Erythroblast (primary cell): Measurements from ENCODE around the gene DDB1.
A peak's percentile ranks its signal among the peaks of the same experiment; 100 is the strongest.

ENCODE experiments used
- DNase-seq, 2 experiments: peaks; one replicate each; lab custom pipeline; 2025; lab: John Stamatoyannopoulos, UW
- GATA1 ChIP-seq: IDR thresholded peaks from 2 replicates; pipeline ENCODE4 v1.6.1; 2011; ENCODE audit warnings: low read depth, mild to moderate bottlenecking, control low read depth, low read length, moderate library complexity
- POLR2A ChIP-seq: IDR thresholded peaks from 2 replicates; pipeline ENCODE4 v1.6.1; 2011; ENCODE audit warnings: mild to moderate bottlenecking, low read length

The DDB1 gene

DNA sequence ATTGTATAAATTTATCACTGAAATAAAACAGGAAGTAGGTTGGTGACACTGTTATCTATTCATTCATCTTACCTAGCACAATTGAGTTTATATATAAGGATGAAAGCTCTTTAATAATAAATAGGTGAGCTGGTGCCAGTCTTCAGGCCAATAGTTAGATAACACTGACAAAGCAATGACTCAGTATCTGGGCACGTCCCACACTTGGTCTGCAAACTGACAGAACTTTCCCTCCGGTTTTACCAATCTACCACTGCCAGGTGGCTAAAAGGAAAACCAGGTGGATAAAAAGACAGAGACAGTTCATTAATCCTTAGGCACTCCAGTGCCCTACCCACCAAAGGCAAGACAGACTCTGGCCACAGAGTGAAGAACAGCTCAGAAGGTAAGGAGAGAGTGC, 17.6 kb downstream of the DDB1 start:
- no peak for DNase-seq
- TF ChIP-seq POLR2A (no peak), GATA1 (no peak)

DNA sequence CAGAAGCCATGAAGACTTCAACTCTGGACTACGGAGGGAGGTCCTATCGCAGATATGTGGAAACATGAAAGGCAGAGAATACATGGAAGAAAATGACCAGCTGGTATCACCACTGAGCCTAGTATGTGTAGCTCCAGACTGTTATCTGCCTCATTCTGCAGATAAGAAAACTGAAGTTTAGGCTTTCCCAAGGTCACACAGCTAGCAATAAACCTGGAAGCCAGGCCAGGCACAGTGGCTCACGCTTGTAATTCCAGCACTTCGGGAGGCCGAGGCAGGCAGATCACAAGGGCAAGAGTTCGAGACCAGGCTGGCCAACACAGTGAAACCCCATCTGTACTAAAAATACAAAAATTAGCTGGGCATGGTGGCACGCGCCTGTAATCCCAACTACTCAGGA, 22.2 kb downstream of the DDB1 start:
- DNase-seq = peak in 1 of 2 experiments; percentile 49
- no peak for TF ChIP-seq GATA1
- no peak for TF ChIP-seq POLR2A

DNA sequence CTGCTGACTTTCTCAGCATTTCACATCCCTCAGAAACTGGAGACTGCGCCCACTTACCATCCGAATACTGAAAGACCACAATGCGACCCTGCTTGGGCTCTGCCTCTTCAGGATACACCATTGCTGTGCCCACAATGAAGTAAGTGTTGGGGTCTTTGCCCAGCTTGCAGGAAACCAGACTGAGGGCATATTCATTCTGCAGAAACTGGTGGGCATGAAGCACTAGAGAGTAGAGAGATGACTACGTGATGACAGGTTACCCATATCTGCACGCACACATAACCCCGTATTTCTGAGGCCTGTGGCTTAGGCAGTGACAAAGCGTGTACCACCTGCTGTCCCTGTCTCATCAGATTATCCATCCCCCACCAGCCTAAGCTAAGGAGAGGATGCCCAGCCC, 23.2 kb downstream of the DDB1 start:
- no peak for DNase-seq
- no peak for TF ChIP-seq POLR2A
- no peak for TF ChIP-seq GATA1

DNA sequence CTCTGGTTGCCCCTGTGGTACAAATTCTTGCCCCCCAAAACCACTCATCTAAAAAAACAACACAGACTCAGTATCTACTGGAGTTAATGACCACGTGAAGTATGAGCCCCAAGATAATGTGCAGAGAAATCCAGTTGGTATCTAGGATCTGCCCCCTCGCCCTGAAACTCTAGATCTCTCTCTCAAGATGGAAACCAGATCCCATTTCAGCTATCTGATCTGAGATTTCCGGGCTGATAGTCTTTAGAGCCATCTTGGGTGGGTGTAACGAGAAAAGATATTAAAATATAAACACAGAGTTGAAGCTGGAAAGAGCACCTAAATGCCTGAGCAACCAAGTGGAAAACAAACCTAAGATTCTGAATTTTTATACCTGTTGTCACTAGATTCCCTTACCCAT, 23.8 kb downstream of the DDB1 start:
- DNase-seq = no peak
- TF ChIP-seq POLR2A (no peak), GATA1 (no peak)

DNA sequence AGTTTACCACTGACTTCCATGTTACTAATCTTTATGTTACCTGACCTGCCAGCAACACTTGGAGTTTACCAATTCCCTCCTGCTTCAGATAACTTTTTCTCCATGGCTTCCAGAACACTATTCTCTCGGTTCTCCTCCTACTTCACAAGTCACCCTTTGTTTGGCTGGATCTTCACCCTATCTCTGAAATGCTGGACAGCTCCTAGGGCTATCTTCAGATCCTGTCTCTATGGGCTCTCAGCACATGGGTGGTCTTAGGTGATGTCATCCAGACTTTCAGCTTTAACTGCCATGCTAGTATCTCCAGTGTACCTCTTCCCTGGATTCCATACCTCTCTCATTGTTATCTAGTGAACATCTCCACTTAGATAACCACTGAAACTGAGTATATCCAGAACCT, 25.6 kb downstream of the DDB1 start:
- DNase-seq = no peak
- no peak for TF ChIP-seq GATA1
- no peak for TF ChIP-seq POLR2A

DNA sequence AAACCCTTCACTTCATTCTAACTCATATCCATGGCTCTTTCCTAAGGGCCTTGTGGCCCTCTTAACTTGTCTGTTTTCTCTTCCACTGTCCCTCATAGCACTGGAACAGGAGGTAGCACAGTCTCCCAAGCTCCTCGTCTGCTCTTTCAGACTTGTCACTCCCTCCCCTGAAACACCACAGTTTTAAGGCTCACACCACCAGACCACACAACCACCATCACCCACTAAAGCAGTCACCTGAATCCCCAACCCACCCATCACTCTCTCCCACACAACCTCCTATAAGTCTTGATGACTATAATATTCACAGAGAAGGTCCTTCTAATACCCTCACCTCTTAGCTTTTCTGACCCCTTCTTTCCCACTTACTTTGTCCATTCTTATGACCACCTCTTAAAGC, 26.7 kb downstream of the DDB1 start:
- TF ChIP-seq GATA1 (no peak), POLR2A (no peak)
- no peak for DNase-seq

DNA sequence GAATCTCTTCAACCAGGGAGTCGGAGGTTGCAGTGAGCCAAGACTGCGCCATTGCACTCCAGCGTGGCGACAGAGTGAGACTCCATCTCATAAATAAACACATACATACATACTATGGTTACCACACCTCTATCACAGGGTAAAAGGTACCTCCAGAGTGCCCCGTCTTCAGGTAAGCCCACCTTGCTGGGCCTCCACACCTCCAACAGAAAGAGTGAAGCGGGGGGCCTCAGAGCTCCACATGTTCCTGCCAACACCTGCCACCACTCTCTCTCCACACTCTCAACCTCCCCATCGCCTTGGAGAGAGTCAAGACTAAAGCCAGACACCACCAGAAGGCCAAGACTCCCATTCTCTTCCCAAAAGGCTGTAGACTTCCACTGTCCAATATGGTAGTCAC, 27.5 kb downstream of the DDB1 start:
- DNase-seq = no peak
- TF ChIP-seq POLR2A = no peak
- no peak for TF ChIP-seq GATA1

DNA sequence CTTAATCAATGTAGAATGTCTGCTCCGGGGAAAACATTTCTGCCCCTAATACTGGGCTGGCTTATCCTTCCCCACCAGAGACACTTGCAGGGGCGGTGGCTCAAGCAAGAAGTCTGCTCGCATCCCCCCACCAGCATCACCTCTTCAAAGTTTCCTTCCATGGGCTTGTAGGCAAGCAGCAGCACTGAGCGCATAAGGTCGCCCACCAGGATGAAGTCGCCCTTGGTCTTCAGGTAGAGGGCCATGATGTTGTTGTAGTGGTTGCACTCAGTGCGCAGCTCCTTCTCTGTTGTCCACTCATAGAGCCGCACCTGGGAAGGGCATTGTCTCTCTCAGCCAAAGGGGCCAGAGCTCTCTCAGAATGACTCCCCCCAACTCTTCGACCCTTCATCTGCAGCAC, 29.2 kb downstream of the DDB1 start:
- DNase-seq = no peak
- no peak for TF ChIP-seq POLR2A
- no peak for TF ChIP-seq GATA1

DNA sequence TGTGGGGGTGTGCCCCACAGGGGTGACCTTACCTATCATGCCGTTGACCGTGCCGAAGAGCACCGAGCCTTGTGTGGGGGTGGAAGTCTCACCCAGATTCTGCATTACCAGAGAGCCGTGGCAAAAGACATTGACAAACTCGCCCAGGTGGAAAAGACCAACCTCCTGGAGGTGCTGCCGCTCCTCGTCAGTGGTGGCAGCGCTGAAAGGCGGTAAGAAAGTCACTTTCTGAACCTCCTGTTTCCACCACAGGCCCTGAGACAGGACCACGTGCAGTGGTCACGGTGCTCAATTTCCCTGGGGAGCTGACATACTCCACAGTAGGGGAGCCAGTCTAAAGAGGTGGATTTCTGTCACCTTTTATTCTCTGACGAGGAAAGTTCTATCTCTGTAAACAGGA, 30.4 kb downstream of the DDB1 start:
- no peak for DNase-seq
- TF ChIP-seq GATA1 = no peak

DNA sequence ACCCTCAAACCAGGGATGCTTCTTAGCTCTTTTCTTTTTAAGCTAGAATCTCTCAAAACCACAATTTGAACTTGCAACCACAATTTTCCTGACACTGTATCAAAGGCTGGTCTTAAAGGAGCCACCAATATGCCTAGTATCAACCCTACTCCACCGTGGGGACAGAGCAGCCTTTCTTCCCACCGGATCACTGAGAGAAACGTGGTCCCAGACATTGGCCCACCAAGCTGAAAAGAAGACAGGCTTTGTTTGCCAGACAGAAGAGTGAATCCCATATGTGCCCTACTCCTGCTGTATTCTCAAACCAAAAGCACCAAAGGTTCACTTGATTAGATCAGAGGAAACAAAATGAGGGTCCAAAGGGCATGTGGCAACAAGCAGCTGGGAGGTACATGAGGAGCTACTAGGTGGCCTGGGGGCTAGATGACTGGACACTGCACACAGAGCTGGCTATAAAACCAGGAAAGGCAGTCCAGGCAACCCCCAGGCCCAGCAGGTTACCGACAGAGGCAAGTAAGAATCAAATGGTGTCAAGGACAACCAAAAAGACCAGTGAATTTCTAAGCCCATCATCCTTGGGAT, 34.2 kb downstream of the DDB1 start:
- TF ChIP-seq POLR2A = no peak
- TF ChIP-seq GATA1 = no peak
- DNase-seq = no peak

DNA sequence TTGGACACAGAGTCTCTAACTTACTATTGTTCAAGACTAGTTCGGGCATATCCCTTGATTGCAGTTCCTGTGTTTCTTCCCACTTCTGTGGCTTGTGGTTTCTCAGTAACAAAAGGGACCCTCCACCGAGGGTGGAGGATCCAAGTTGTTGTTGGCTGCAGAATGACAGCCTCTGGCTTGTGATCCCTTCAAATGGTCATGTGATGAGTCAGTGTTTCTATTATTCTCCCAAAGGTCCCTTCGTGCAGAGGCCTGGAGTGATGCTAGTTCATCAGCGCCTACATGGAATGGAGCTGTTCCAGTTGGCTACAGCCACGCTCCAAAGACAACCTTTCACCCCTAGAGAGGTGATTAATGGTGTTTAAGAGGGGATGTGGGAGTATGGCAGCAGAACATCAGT, 35.2 kb downstream of the DDB1 start:
- no peak for DNase-seq
- no peak for TF ChIP-seq GATA1
- TF ChIP-seq POLR2A = no peak

DNA sequence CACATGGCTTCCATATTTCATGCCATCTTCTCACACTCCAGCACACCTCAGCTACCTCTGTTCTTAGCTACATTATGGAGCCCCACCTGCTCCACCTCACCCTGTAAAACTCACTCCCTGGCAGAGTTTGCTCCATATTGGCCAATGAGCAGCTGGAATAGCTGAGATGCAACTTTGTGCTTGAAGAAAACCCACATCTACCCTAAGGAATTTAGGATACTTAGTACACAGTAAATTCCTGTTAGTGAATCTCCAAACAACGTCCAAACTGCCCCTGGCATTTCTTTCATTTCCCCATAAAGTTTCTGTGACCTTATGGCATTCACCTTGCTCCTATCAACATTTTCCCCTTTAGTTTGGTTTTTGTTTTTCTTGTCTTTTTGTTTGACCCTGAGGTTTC, 35.6 kb downstream of the DDB1 start:
- DNase-seq = no peak
- no peak for TF ChIP-seq POLR2A
- TF ChIP-seq GATA1 = no peak

DNA sequence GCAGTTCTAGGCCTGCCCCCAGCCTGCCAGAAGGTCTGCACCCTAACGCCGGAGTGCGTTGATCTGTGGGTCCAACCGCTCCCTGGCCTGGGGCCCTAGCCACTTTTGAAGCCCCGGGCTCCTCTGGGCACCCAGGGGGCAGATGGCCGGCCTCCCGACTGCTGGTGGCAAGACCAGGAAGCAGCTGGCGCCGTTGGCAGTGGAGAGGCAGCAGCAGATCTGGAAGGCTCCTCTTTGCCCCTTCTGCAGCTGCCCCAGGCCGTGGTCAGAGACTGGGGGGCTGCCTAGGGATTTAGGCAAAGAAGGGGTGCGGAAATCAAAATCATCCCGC, 37.3 kb downstream of the DDB1 start:
- DNase-seq = no peak
- no peak for TF ChIP-seq POLR2A
- TF ChIP-seq GATA1 = no peak

DNA sequence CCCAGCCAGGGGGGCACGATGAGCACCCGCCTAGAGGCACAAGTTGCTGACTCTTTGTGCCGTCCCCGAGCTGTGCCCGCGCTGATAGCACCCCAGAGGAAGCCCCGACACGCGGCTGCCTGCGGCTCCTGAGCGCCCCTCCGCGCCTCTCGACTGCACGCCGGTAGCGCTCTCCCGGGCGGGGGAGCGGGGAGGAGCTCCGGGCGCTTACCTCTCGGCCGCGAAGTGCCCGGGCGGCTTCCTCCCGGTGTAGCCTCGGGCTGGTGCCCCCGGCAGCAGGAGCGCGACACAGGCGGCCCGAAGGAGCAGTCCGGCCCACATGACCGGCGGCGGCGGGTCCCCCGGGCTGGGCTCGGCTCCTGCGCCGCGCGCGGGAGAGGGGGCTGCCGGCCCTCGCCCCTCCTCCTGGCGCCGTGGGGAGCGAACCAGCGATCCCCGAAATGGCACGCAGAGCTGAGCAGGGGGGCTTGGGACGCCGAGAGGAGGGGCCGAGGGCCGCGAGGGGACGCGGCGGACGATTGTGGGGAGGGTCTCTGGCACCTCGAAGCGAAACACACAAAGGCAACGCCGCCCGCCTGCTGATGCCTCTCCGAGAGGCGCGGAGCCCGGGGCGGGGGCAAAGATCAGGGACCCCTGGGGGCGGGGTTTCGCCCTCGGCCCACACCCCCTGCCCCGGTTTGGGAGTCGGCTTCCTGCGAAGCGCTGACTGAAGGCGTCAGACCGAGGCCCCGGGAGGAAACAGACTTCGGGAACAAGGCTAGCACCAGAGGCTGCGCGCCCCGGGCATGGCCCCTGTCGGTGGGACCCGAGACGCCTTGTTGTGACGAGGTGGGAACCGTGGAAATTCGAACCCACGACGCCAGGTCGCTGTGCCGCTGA, 37.9 kb downstream of the DDB1 start, which contains the start of gene VWCE:
Gene VWCE, minus strand, starts transcription at position 600 of the 879 bp plus-strand sequence. Its CDS starts 279 bp downstream, at position 321.
- peak; percentile 23 for TF ChIP-seq POLR2A
- no peak for TF ChIP-seq GATA1
- peak; percentile 91 to 93 for DNase-seq
